ENCODE measurements around the gene MESP2. TPM values are rescaled to one million over a fixed set of nuclear protein-coding genes. Genes with fewer than 3 reads are reported as not detected.

Gene MESP2
- total and polyA plus RNA-seq, 2 of the 8 experiments (the other 6 are each of a cell fraction or from before 2014, with no cell fraction given): 0.35 to 0.80 TPM

GRCh38 chr15:89768071-89768500 lies 8.0 kb upstream of the MESP2 start:
- Histone ChIP-seq H3K9me3 (ENCODE audit: insufficient read depth in 2 of 2, low read depth in 1 of 2, low read length in 1 of 2) (no peaks in the 10 kb centered on the region), H3K23me2 (ENCODE audit: low read depth, low read length) (no peaks in the 10 kb centered on the region), H2BK12ac (ENCODE audit: low read depth, low read length) (no peak overlapping the region), H2AK5ac (ENCODE audit: low read depth, low read length) (no peak overlapping the region; the same call in 1 of the 2 replicates), H3K18ac (ENCODE audit: extremely low read depth, low read length) (no peak overlapping the region), H3K27me3 (replicated peaks in 1 of 4; ENCODE audit: control insufficient read depth in 3 of 4, extremely low read depth in 1 of 4, insufficient read depth in 3 of 4, low read length in 3 of 4) (no peaks in the 10 kb centered on the region), H3K56ac (replicated peaks; ENCODE audit: insufficient read length, low read depth, low read length) (no peak overlapping the region), H3K36me3 (ENCODE audit: control insufficient read depth in 2 of 4, insufficient read depth in 4 of 4, low read length in 3 of 4) (no peaks in the 10 kb centered on the region), H3K79me2 (ENCODE audit: control insufficient read depth in 1 of 2, insufficient read depth in 2 of 2, low read length in 2 of 2) (no peaks in the 10 kb centered on the region), H3K4me3 (ENCODE audit: extremely low read depth in 1 of 4, insufficient read depth in 2 of 4, low read depth in 3 of 4, low read length in 4 of 4) (no peak overlapping the region), H3K27ac (ENCODE audit: low read depth, low read length) (no peak overlapping the region), H2BK120ac (replicated peaks; ENCODE audit: low read depth, low read length) (no peak overlapping the region), H3K4me1 (replicated peaks in 1 of 4; ENCODE audit: control insufficient read depth in 3 of 4, insufficient read depth in 4 of 4, low read length in 3 of 4) (no peaks in the 10 kb centered on the region; a peak in 1 of 7 replicates), H2BK5ac (ENCODE audit: low read depth, low read length) (0 out of 2 replicates have a peak overlapping the region, but pooled peaks have one; percentile 44), H4K8ac (ENCODE audit: extremely low read depth, insufficient read depth, low read length) (no peak overlapping the region), H2BK20ac (ENCODE audit: low read length) (no peak overlapping the region), H3K4me2 (ENCODE audit: insufficient read depth in 1 of 2, low read depth in 2 of 2, low read length in 2 of 2) (no peak overlapping the region), H4K5ac (ENCODE audit: insufficient read length, low read depth, low read length) (no peak overlapping the region), H3K4ac (replicated peaks; ENCODE audit: insufficient read length, low read depth, low read length) (no peak overlapping the region), H3K79me1 (ENCODE audit: low read depth, low read length) (no peaks in the 10 kb centered on the region), H3K14ac (ENCODE audit: insufficient read length) (no peak overlapping the region), H3K9ac (replicated peaks in 1 of 4; ENCODE audit: extremely low read depth in 1 of 4, low read depth in 3 of 4, low read length in 3 of 4) (no peak overlapping the region), H2BK15ac (ENCODE audit: low read length) (no peak overlapping the region), H4K20me1 (replicated peaks in 1 of 2; ENCODE audit: control insufficient read depth in 1 of 2, insufficient read depth in 2 of 2, low read length in 2 of 2) (no peaks in the 10 kb centered on the region), H4K91ac (replicated peaks; ENCODE audit: insufficient read length, low read length) (no peak overlapping the region), H3K23ac (ENCODE audit: insufficient read length) (no peak overlapping the region), H2AFZ (ENCODE audit: low read length) (no peak overlapping the region)
- POLR2A ChIA-PET (ENCODE audit: partially characterized antibody): no interaction called here
- TF ChIP-seq BCL11A (IDR thresholded peaks at IDR 0.05; ENCODE audit: low read depth in 2 of 2, low read length in 2 of 2) (no peak), SIRT6 (IDR thresholded peaks at IDR 0.05; ENCODE audit: low read length) (no peak), CTBP2 (IDR thresholded peaks at IDR 0.05; ENCODE audit: borderline replicate concordance, insufficient read depth, insufficient read length, low read length) (no peak), SIX5 (IDR thresholded peaks at IDR 0.05; ENCODE audit: low read depth, low read length) (no peak), RFX5 (IDR thresholded peaks at IDR 0.05; ENCODE audit: borderline replicate concordance, low read depth, low read length) (no peak), SP1 (IDR thresholded peaks at IDR 0.05; ENCODE audit: low read depth, low read length) (no peak), RXRA (IDR thresholded peaks at IDR 0.05; ENCODE audit: insufficient read depth, low read depth, low read length) (no peak)
- DNase-seq (ENCODE audit: low read depth in 1 of 2, low spot score in 2 of 2) (no peak), FAIRE-seq (no peak)
- WGBS, 2 experiments (ENCODE audit: extremely low coverage in 1 of 2, insufficient coverage in 1 of 2, insufficient read length in 1 of 2, insufficient replicate concordance in 2 of 2, low coverage in 1 of 2, low lambda C conversion rate in 2 of 2, missing lambda C conversion rate in 1 of 2): 88% methylated on average over 7 of the region's 7 CpGs; no CpG with 5 or more reads in 1 of the 2 experiments
- CTCF ChIA-PET (ENCODE audit: partially characterized antibody): interaction anchor here (0.6 to 10.6 kb wide), 10 partner anchors 8 to 108 kb away, joined by 3 to 153 read pairs (median 3); no protein-coding TSS in a partner anchor
